NCI-H1105 treated with DMSO at 0.1 percent for 48 hours (cell line): ENCODE results near the gene LTA.

ENCODE experiments used
- DNase-seq: peaks from one replicate; lab custom pipeline; 2025; lab: John Stamatoyannopoulos, UW

LTA gene, protein sequence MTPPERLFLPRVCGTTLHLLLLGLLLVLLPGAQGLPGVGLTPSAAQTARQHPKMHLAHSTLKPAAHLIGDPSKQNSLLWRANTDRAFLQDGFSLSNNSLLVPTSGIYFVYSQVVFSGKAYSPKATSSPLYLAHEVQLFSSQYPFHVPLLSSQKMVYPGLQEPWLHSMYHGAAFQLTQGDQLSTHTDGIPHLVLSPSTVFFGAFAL

DNA sequence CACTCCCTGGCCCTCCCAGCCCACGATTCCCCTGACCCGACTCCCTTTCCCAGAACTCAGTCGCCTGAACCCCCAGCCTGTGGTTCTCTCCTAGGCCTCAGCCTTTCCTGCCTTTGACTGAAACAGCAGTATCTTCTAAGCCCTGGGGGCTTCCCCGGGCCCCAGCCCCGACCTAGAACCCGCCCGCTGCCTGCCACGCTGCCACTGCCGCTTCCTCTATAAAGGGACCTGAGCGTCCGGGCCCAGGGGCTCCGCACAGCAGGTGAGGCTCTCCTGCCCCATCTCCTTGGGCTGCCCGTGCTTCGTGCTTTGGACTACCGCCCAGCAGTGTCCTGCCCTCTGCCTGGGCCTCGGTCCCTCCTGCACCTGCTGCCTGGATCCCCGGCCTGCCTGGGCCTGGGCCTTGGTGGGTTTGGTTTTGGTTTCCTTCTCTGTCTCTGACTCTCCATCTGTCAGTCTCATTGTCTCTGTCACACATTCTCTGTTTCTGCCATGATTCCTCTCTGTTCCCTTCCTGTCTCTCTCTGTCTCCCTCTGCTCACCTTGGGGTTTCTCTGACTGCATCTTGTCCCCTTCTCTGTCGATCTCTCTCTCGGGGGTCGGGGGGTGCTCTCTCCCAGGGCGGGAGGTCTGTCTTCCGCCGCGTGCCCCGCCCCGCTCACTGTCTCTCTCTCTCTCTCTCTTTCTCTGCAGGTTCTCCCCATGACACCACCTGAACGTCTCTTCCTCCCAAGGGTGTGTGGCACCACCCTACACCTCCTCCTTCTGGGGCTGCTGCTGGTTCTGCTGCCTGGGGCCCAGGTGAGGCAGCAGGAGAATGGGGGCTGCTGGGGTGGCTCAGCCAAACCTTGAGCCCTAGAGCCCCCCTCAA lies at the start of gene LTA:
LTA (plus strand) TSS at position 249 of the 871 bp plus-strand sequence; CDS start at position 703, 454 bp downstream.
- DNase-seq = no peak

DNA sequence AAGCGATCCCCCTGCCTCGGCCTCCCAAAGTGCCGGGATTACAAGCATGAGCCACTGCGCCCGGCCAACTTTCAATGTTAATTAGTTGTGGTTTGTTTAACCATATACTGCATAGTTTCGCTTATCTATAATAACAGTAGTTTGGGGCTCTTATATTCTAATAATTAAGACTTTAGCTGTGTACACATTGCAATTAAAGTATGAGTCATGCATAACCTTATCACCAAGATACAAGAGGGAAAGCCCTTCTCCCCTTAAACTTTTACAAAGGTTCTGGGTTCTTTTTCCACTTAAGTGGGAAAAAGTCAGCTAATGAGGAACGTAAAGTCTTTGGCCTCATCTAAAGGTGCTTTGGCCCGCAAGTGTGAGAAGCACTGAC lies 46.5 kb upstream of the LTA start:
- no peak for DNase-seq

DNA sequence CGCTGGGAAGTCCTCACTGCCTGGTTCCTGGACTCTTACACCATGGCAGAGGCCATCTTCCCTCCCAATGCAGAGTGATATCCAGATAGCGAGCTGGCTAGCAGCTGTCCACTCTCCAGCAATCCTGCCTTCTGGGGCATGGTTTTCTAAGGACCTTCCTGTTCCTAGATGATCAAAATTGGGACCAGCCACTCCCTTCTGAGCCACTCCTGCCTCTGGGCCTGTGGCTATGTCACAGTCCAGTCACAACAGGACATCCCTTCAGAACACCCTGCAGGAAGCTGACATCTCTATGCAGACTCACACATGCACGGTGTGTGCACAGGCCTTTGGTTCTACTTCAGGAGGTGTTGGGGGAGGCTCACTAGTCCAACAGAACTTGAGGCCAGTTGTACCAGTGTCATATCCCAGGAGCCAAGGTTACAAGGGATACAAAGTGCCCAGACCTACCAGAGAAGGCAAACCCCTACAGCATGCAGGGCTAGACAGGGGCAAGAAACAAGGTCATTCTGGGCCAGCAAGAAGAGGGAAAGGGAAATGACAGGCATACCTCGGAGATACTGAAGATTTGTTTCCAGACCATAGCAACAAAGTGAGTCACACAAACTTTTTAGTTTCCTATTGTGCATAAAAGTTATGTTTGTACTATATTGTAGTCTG lies 46.0 kb upstream of the LTA start:
- no peak for DNase-seq

DNA sequence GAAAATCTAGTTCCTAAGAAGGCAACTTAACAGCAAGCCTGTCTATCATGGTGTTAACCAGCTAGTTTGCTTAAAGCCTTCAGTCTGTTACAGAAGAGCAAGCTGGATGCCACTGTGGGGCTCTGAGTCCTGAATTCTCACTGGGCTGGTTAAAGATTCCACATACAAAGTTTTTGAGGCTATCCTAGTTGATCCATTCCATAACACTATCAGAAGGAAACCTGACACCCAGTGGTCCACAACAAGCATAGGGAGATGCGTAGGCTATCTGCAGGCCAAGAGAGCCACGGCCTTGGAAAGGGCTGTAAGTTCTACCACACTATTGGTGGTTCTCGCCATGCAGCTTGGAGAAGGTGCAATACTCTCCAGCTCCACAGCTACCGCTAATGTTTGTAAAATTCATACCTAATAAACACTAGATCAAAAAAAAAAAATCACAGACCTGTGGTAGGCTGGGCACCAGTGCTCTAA lies 43.7 kb upstream of the LTA start:
- DNase-seq = no peak

DNA sequence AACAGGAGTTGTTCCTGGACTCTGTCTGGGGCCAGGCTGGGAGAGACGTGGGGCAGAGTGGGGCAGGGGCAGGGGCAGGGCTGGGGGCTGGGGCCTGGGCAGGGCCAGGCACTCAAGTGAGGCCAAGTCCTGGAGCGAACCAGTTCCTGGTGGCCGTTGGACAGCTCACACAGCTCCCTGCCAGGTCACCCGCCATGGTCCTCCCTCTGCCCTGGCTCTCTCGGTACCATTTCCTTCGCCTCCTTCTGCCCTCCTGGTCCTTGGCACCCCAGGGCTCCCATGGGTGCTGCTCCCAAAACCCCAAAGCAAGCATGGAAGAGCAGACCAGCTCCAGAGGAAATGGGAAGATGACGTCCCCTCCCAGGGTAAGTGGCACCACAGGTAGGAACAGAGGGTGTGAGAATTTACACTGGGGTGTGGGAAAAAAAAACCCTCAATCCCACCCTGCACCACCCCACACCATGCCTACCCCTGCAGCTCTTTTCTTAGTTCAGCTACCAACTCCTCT lies 43.2 kb upstream of the LTA start, which contains the start of gene MCCD1:
MCCD1 (plus strand) TSS at position 142 of the 508 bp plus-strand sequence; CDS start at position 195, 53 bp downstream.
- no peak for DNase-seq

DNA sequence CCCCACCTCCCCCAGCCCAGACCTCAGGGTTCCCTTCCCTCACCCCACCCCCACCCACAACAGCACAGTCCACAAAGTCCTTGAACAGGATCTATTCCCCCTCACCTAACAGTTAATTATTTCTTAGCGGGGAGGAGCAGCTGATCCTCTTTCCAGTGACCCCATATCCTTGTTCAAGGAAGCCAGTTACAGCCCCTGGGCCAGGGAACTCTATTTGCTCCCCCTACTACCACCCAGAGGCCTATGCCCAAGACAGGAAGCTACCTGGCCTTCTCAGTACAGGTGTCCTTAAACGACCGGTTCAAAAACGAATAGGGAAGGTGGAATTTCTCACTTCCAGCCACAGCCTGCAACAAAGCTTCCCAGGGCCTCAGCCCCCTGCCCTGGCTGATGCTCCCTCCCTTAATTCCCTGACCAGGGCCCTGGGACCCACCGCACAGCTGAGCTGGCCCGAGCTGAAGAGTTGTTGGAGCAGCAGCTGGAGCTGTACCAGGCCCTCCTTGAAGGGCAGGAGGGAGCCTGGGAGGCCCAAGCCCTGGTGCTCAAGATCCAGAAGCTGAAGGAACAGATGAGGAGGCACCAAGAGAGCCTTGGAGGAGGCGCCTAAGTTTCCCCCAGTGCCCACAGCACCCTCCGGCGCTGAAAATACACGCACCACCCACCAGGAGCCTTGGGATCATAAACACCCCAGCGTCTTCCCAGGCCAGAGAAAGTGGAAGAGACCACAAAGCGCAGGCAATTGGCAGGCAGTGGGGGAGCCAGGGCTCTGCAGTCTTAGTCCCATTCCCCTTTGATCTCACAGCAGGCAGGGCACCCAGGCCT lies 42.5 kb upstream of the LTA start:
- no peak for DNase-seq

DNA sequence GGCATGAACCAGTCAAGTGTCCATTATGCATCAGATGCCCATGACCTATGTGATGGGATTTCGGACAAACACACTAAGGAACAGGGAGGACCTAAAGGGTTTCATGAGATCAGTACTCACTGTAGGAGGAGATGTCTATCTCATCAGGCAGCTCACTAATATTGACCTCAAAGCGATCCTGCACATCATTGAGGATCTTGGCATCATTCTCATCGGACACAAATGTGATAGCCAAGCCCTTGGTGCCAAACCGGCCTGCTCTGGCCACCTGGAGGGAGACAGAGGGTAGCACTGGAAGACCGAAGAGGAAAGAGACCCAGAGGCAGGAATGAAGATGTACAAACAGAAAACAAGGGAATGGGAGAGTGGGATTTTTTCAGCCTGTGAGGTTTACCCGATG lies 41.4 kb upstream of the LTA start:
- DNase-seq = no peak

DNA sequence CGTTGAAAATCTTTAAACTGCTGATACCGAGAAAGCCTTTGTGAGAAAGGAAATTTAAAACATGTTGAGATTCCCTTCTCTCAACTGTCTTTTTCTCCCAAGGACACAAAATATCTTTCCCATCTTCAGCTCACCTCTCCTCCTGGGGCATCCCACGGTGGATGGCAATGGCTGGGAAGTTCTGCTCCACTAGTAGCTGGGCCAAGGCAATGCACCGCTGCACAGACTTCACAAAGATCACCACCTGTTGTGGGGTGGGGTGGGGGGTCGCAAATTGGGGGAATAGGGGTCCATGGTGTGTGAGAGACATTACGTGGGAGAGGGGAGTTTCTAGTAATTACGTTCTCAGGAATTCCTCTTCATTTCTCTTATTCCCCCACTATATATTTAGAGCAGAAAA lies 40.9 kb upstream of the LTA start:
- DNase-seq = no peak

DNA sequence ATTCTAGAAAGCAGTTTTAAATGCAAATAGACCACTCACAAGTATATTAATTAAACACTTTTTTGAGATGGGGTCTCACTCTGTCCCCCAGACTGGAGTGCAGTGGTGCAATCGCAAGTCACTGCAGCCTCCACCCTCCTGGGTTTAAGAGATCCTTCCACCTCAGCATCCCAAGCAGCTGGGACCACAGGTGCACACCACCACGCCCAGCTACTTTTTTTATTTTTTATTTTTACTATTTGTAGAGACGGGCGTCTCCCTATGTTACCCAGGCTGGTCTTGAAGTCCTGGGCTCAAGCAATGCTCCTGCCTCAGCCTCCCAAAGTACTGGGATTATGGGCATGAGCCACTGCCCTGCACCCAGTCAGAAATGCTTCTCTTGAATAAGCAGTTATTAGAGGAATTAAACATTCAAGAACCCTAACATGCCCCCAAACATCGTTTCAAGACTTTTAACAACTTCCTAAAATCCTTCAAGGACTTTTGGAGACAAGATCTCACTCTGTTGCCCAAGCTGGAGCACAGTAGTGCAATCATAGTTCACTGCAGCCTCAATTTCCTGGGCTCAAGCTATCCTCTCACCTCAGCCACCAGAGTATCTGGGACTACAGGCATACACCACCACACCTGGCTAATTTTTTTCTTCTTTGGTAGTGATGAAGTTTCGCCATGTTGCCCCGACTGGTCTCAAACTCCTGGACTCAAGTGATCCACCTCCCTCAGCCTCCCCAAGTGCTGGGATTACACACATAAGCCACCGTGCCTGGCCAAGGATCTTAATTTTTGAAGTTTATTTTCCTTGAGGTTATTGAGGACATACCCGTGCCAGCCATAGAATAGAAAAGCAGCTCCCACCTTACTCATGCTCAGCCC lies 40.1 kb upstream of the LTA start:
- no peak for DNase-seq

DNA sequence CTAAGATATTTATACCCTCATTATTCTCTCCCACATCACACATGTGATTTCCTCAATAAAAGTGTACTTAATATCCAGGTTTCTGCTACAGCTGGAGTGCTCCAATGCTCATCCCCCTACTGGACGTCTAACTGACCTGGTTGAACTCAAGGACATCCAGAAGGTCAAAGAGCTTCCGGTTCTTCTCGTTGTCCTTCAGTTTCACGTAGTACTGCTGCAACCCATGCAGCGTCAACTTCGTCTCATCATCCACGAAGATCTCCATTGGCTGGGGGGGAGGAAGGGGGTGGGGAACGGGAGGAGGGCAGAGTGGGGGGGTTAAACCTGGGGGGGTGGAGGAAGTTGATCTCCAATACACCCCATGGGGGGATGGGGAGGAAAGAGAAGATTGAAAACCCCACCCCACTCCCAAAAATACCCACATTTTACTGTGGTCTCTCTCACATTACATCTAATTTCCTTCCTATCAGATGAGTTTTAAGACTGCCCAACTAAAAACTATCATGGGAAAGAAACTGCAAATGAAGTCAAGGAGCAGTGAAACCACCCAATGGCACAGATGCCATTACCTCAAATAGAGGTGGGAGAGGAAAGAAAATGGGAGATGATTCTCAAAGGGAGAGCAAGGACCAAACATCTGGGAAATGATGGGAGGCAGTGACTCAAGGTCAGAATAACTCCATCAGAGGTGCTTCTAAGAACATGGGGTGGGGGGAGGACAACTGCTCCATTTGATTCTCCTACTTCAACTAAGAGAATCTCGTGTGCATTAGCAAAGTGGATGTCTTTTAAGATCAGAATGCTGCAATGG lies 39.2 kb upstream of the LTA start:
- no peak for DNase-seq

DNA sequence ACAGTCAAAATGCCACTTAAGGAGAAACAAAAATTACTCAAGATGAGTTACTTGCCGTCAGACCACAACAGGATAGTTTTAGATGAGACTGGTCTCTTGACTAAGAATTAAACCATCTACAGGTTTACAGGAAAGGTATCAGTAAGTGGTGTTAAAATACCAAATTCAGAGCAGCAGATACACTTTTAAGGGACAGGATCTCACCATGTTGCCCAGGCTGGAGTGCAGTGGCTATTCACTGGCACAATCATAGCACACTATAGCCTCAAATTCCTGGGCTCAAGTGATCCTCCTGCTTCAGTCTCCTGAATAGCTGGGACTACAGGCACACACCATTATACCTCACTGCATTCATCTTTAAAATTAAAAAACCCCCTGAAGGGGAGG lies 38.6 kb upstream of the LTA start:
- DNase-seq = no peak

DNA sequence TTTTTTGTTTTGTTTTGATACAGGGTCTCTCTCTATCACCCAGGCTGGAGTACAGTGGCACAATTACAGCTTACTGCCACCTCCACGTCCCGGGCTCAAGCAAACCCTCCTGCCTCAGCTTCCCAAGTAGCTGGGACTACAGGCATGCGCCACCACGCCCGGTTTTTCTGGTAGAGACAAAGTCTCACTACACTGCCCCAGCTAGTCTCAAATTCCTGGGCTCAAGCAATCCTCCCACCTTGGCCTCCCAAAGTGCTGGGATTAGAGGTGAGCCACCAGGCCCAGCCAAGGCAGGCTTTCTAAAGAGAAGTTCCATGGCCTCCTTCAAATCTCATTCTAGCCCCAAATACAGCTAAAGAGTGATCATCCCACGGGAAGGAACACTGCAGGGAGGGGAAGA lies 38.1 kb upstream of the LTA start:
- no peak for DNase-seq

DNA sequence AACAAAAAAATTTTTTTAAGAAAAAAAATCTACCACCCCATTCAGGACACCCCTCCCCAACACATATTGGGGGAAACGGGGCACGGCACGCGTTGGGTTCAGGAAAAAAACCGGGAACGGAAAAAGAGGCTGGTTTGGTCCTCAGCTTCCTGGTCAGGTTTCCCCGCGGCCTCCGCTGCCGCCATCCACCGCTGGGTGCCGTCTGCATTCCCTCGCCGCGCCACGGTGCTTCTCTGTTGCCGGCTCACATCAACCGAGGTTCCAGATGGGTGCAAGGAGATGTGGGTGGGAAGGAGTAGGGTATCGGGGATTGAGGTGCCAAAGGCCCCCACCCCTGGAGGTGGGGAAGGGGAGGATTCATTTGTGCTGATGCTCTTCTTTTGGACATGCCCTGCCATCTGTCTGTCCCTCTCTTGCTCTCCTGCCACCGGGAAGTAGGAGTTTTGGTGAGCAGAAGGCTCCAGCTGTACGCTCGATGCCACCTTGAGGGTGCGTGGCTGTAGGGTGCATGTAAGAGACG lies 37.5 kb upstream of the LTA start:
- DNase-seq = no peak

DNA sequence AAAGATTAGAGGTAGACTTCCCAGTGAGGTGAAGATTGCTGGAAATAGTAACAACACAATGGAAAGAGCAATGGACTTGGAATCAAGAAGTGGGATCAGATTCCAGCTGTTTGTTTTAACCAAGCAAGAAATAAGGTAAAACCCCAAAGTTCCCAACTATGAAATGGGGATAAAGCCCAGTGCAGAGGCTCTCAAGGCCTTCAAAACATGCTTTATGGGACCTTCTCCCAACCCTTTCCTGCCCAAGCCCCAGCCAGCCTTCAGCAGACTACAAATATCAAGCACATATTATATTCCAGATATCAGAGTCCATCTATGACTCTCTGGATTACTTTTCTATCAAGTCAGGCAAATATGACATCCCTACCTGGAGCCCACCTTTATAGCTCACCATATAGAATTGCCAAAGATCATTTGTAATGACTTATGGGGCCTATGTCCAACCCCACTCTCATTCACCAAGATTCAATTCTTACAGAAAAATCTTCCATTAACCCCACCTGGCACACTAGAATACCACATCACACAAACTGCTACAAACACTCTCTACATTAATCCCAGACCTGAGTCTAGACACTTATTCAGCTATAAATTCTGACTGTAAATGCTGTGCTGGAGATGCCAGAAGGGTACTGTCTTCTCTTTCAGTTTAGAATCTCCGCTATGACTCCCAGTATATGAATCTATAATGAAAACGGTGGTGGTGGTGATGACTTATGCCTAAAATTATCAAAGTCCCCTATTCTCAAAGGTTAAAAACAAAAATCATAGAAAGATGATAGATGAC lies 36.4 kb upstream of the LTA start:
- no peak for DNase-seq

DNA sequence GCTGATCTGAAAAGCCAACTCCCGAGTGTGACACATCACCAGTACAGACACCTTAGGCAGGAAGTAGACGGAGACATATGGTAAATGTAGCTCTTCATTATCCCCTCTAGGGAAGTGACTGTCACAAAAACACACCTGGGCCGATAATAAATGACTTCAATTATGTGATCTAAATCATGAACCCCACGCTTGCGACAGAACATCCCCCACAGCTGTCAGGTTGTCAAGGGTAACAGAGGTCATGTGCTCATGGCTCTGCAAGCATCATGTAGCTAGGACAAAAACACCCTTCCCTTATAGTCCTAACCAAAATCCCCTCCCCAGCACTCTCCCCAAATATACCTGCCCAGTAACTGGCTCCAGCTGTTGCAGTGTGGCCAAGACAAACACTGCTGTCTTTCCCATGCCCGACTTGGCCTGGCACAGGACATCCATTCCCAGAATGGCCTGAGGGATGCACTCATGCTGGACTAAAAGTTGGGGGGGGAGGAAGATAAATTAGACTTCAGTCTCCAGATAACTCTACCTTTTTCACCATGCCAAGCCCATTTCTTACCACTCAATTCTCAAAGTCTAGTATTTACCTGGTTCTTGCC lies 33.2 kb upstream of the LTA start:
- DNase-seq = no peak

DNA sequence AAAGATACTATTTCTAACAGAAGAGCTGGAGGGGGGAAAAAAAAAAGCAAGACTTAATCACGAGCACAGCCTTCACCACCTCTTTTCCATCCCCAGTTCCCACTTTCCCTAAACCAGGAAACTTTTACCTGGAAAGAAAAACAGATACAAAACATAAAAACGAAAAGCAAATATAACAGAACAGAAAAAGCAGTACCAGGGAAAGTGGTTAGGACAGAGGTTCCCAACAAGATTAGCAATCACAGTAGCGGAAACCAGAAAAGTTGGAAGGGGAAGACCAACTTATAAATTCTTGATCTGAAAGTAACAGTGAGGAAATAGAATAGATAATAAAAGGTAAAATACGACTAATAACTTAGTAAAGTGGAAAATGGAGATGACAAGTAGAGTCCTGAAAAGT lies 31.4 kb upstream of the LTA start:
- no peak for DNase-seq

DNA sequence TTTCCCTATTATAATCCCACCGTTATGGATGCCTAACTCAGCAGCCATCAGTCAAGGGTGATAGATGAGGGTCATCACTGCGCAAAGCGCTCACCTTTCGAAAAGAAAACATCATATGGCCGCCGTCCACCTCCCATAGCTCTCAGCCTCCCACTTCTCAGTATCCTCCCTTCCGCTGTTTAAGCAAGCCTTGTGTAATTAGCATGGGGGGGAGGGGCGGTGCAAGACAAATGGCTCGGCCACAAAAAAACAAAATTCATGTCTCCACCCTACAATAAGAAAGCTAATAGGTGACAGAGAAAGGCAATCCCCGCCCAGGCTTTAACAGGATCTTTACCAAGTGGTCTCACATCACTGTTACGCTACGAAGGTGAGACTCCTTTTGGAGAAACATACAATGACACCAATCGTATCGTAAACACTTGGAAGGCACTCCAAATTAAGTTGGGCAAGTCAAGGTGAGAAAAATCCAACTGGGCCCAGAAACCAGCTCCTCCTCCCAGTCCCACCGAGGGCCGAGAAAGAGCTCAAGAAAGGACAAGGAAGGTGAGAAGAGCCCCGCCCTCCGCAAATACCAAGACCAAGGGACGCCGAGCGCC lies 30.9 kb upstream of the LTA start:
- DNase-seq = peak; percentile 53
